HG03521 (cell line): Measurements from ENCODE around the gene PDE9A.

Experiments used
- ATAC-seq: cut with Tn5 transposase; IDR thresholded peaks from one replicate; pipeline ENCODE4 v1.9.1; 2021; ENCODE audit warnings: mild to moderate bottlenecking, moderate library complexity; ENCODE audit not compliant: unreplicated experiment

PDE9A gene

DNA sequence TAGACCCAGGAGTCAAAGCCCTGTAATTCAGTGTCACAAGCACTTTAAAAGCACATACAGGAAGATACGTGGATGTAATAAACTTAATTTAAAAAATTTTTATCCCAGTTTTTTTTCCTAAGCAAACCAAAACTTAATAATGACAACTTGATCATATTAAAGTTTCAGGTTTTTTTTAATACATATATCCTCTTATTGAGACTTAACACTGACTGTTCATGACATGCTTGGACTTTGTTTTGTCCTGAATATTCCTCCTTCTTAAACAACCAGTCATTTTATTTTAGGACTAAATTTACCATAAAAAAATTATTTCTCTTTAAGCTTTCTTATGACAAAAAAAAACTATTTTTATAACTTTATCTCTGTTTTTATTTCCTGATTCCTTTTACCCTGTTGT lies 161.8 kb downstream of the PDE9A start:
- no peak for ATAC-seq

DNA sequence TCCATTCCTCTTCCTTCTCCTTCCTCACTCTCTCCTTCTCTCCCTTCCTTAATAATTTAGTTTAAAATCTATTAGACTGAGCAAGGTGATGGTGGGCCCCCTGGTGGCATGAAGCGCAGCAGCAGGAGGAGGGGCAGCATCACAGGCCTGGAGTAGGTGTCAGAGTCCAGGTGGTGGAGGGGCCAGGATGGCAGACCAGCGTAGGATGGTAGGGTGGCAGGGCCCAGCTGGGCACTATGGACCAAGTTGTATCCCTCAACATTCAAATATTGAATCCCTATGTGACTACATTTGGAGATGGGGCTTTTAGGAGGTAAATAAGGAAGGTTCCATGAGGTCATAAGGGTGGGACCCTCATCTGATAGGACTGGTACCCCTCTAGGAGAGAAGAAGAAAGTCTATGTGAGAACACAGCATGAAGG lies 164.9 kb downstream of the PDE9A start:
- no peak for ATAC-seq

DNA sequence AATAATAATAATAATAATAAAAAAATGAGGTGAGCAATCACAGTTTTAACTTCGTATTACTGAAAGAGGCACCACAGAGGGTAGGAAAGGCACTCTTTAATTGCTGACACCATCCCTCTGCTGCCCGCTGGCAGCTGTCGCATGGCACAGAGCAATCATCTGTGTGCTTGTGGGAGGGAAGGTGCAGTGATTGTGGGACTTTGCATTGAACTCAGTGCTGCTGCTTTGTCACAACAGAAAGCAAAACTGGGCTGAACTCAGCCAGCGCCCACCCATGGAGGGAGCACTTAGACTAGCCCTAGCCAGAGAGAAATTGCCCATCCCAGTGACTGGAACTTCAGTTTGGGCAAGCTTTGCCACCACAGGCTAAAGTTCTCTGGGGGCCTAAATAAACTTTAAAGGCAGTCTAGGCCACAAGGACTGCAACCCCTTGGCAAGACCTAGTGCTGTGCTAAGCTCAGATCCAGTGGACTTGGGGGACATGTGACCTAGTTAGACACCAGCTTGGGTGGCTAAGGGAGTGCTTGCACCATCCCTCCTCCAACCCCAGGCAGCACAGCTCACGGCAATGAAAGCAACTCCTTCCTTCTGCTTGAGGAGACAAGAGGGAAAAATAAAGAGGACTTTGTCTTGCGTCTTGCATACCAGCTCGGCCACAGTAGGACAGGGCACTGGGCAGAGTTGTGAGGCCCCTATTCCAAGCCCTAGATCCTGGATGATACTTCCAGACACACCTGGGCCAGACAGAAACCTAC lies 166.6 kb downstream of the PDE9A start:
- no peak for ATAC-seq

DNA sequence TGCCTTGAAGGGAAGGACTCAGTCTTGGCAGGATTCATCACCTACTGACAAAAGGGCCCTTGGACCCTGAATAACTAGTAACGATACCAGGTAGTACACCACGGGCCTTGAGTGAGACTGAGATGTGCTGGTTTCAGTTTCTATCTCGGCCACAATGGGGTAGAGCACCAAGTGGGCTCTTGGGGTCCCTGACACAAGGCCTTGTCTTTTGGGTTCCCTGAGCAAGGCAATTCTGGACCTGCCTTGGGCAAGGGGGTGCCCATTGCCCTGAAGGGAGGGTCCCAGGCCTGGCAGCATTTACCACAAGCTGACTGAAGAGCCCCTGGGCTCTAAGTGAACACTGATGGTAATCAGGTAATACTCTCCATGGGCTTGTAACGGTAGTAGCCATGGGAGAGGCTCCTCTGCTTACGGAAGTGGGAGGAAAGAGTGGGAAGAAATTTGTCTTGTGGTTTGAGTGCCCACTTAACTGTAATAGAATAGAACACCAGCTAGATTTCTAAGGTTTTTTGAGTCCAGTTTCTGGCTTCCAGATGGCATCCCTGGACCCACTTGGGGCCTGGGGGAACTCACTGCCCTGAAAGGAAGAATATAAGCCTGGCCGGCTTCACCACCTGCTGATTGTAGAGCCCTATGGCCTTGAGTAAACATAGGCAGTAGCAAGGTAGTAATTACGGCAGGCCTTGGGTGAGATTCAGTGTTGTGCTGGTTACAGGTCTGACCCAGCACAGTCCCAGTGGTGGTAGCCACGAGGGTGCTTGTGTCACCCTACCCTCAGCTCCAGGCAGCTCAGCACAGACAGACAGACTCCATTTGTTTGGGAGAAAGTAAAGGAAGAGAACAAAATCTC lies 167.4 kb downstream of the PDE9A start:
- no peak for ATAC-seq
